Parathyroid adenoma (tissue), 2 donors: ENCODE data around the gene C12orf43.

ENCODE experiments used
- H2AFZ ChIP-seq: fragments of 300-600 bp; sonication (generic); one replicate; pipeline ENCODE4 v1.7.0; 2017; ENCODE audit warnings: antibody characterized with exemption, mild to moderate bottlenecking
- H3K27ac ChIP-seq: fragments of 300-600 bp; sonication (generic); one replicate; pipeline ENCODE4 v1.7.0; 2017
- H3K27me3 ChIP-seq: fragments of 300-600 bp; sonication (generic); one replicate; pipeline ENCODE4 v1.7.0; 2017; ENCODE audit warnings: low read length; ENCODE audit not compliant: control insufficient read depth, insufficient read depth
- H3K36me3 ChIP-seq: fragments of 300-600 bp; sonication (generic); one replicate; pipeline ENCODE4 v1.7.0; 2017; ENCODE audit warnings: low read length; ENCODE audit not compliant: control insufficient read depth, insufficient read depth
- H3K4me1 ChIP-seq: fragments of 300-600 bp; sonication (generic); one replicate; pipeline ENCODE4 v1.7.0; 2017; ENCODE audit warnings: control low read depth
- H3K4me2 ChIP-seq: fragments of 300-600 bp; sonication (generic); one replicate; pipeline ENCODE4 v1.7.0; 2017; ENCODE audit warnings: low read length
- H3K4me3 ChIP-seq: fragments of 300-600 bp; sonication (generic); one replicate; pipeline ENCODE4 v1.7.0; 2017; ENCODE audit warnings: low read depth, low read length
- H3K79me2 ChIP-seq: fragments of 300-600 bp; sonication (generic); one replicate; pipeline ENCODE4 v1.7.0; 2017; ENCODE audit warnings: control low read depth
- H3K9ac ChIP-seq: fragments of 300-600 bp; sonication (generic); one replicate; pipeline ENCODE4 v1.7.0; 2017; ENCODE audit warnings: mild to moderate bottlenecking
- H3K9me3 ChIP-seq: fragments of 300-600 bp; sonication (generic); one replicate; pipeline ENCODE4 v1.7.0; 2017; ENCODE audit warnings: low read length; ENCODE audit not compliant: control insufficient read depth
- CTCF ChIP-seq: fragments of 300-600 bp; sonication (generic); IDR thresholded peaks from one replicate; pipeline ENCODE4 v1.7.0; 2017; ENCODE audit warnings: antibody characterized with exemption, mild to moderate bottlenecking
- donor health status: primary hyperparathyroidism.

Gene C12orf43

GRCh38 chr12:120964298-120964697 is 52.0 kb downstream of the C12orf43 start:
- H3K27ac ChIP-seq, result no peak overlapping the region
- H3K9me3 ChIP-seq, result no peaks in the 10 kb centered on the region
- no peak overlapping the region for H3K9ac ChIP-seq
- no peaks in the 10 kb centered on the region for H3K27me3 ChIP-seq
- H3K4me1 ChIP-seq, result peaks cover 12% of the 10 kb centered on the region
- no peak overlapping the region for H2AFZ ChIP-seq
- no peak overlapping the region for H3K4me3 ChIP-seq
- no peaks in the 10 kb centered on the region for H3K79me2 ChIP-seq
- H3K36me3 ChIP-seq, result no peaks in the 10 kb centered on the region
- no peak for TF ChIP-seq CTCF
- no peak overlapping the region for H3K4me2 ChIP-seq

- no peaks in the 10 kb centered on the region for H3K36me3 ChIP-seq
- H3K4me2 ChIP-seq, result no peak overlapping the region
- H3K27me3 ChIP-seq, result no peaks in the 10 kb centered on the region
- peaks cover 14% of the 10 kb centered on the region for H3K4me1 ChIP-seq
- no peak overlapping the region for H2AFZ ChIP-seq
- TF ChIP-seq CTCF, result no peak
- H3K4me3 ChIP-seq, result no peak overlapping the region
- peak overlapping the region; percentile 86 for H3K27ac ChIP-seq
- H3K9me3 ChIP-seq, result no peaks in the 10 kb centered on the region
- H3K9ac ChIP-seq, result no peak overlapping the region
- no peaks in the 10 kb centered on the region for H3K79me2 ChIP-seq
Measured at GRCh38 chr12:120962532-120963020, 53.7 kb downstream of the C12orf43 start.

GRCh38 chr12:120961604-120962531 is 54.4 kb downstream of the C12orf43 start:
- Histone ChIP-seq H3K79me2 (no peaks in the 10 kb centered on the region), H2AFZ (peak overlapping the region; percentile 52), H3K27ac (peak overlapping the region; percentile 86), H3K4me3 (no peak overlapping the region), H3K4me2 (peak overlapping the region; percentile 48), H3K4me1 (peaks cover 22% of the 10 kb centered on the region), H3K36me3 (no peaks in the 10 kb centered on the region), H3K27me3 (no peaks in the 10 kb centered on the region), H3K9ac (no peak overlapping the region), H3K9me3 (no peaks in the 10 kb centered on the region)
- no peak for TF ChIP-seq CTCF

- Histone ChIP-seq H3K9ac (no peak overlapping the region), H2AFZ (no peak overlapping the region), H3K27me3 (no peaks in the 10 kb centered on the region), H3K4me1 (peaks cover 27% of the 10 kb centered on the region), H3K27ac (no peak overlapping the region), H3K4me3 (no peak overlapping the region), H3K4me2 (no peak overlapping the region), H3K9me3 (no peaks in the 10 kb centered on the region), H3K36me3 (no peaks in the 10 kb centered on the region), H3K79me2 (no peaks in the 10 kb centered on the region)
- TF ChIP-seq CTCF, result no peak
Measured at GRCh38 chr12:120960657-120961056, 55.6 kb downstream of the C12orf43 start.
